Caco-2 (cell line): ENCODE results near the gene SNRNP200. TPM values are rescaled to one million over a fixed set of nuclear protein-coding genes. Genes with fewer than 3 reads are reported as not detected.
"Not testable (repeated sequence)": the region's sequence is repeated elsewhere in the genome, so short reads cannot be mapped to it uniquely, and the experiment has no call there.

Source experiments
- BruUV-seq: library from RNA; stranded (reverse); fragments of 400-500 nt; replicated peaks from 2 replicates; lab custom pipeline; 2021; lab: Mats Ljungman, UMichigan
- CTCF ChIA-PET: fragments of 300-600 bp; sonication (Branson Sonifier 250); formaldehyde crosslinking; loops from one replicate; lab custom pipeline; 2022; ENCODE audit warnings: antibody characterized with exemption; lab: Charles Lee
- POLR2A ChIA-PET: fragments of 300-600 bp; sonication (Branson Sonifier 250); formaldehyde crosslinking; loops from one replicate; lab custom pipeline; 2022; ENCODE audit warnings: antibody characterized with exemption; lab: Charles Lee
- DNase-seq, 2 experiments: peaks; one replicate each; pipeline versions ENCODE4 v3.0.0 to v3.0.0-alpha.2; 2020 to 2022
- H3K27me3 ChIP-seq: replicated peaks from 2 replicates; pipeline ENCODE4 v1.6.0; 2011; ENCODE audit warnings: low read length; ENCODE audit not compliant: control insufficient read depth, insufficient read depth
- H3K36me3 ChIP-seq: 2 replicates; pipeline ENCODE4 v1.5.1; 2011; ENCODE audit warnings: low read length; ENCODE audit not compliant: control insufficient read depth, insufficient read depth
- H3K4me1 ChIP-seq: fragments of 250-450 bp; sonication (Bioruptor Pico); 2 replicates; pipeline ENCODE4 v1.5.1; 2020; ENCODE audit warnings: mild to moderate bottlenecking
- H3K4me3 ChIP-seq: 2 replicates; pipeline ENCODE4 v1.5.1; 2011; ENCODE audit warnings: low read depth, mild to moderate bottlenecking, control low read depth, low read length
- H3K9me3 ChIP-seq: fragments of 250-450 bp; sonication (Bioruptor Pico); 2 replicates; pipeline ENCODE4 v1.5.1; 2020; ENCODE audit warnings: mild to moderate bottlenecking, moderate library complexity
- H3K27ac Mint-ChIP-seq: one replicate; pipeline ENCODE4 v1.8.0; 2022; ENCODE audit warnings: mixed read lengths; ENCODE audit not compliant: unreplicated experiment
- H3K27me3 Mint-ChIP-seq: one replicate; pipeline ENCODE4 v1.8.0; 2022; ENCODE audit warnings: mixed read lengths; ENCODE audit not compliant: insufficient read depth, unreplicated experiment
- H3K36me3 Mint-ChIP-seq: one replicate; pipeline ENCODE4 v1.8.0; 2022; ENCODE audit warnings: mild to moderate bottlenecking, mixed read lengths; ENCODE audit not compliant: insufficient read depth, unreplicated experiment
- H3K4me1 Mint-ChIP-seq: one replicate; pipeline ENCODE4 v1.8.0; 2022; ENCODE audit warnings: low read depth, mixed read lengths; ENCODE audit not compliant: unreplicated experiment
- H3K4me3 Mint-ChIP-seq: one replicate; pipeline ENCODE4 v1.8.0; 2022; ENCODE audit warnings: mild to moderate bottlenecking, moderate library complexity, mixed read lengths; ENCODE audit not compliant: unreplicated experiment
- H3K9me3 Mint-ChIP-seq: one replicate; pipeline ENCODE4 v1.8.0; 2022; ENCODE audit warnings: mixed read lengths; ENCODE audit not compliant: unreplicated experiment
- CTCF ChIP-seq, 2 experiments: fragments of 200-600 bp in 1 of 2; IDR thresholded peaks; 1 replicate in 1 of 2; 2 replicates in 1 of 2; pipeline versions ENCODE4 v1.5.1 to v1.8.0; 2011 to 2022; ENCODE audit warnings: antibody characterized with exemption in 1 of 2, control low read depth in 1 of 2, inconsistent platforms in 1 of 2, low read depth in 1 of 2, low read length in 1 of 2, mild to moderate bottlenecking in 1 of 2, moderate library complexity in 1 of 2; ENCODE audit not compliant: insufficient read depth in 1 of 2, severe bottlenecking in 1 of 2, unreplicated experiment in 1 of 2
- intact Hi-C: fragments of 100-400 bp; cut with micrococcal nuclease; formaldehyde crosslinking; loops from one replicate; pipeline ENCODE4 v1.10.0; 2022; ENCODE audit not compliant: unreplicated experiment
- total RNA-seq: library from RNA; stranded (reverse); gene quantifications from 2 replicates; pipeline ENCODE4 v1.2.3, GENCODE V29; 2022

Gene SNRNP200
- total RNA-seq, 1 experiment from 2014 or later = 240 TPM

GRCh38 chr2:96258166-96259022 lies 47.0 kb downstream of the SNRNP200 start:
- Histone ChIP-seq H3K36me3 (peaks cover 1% of the 10 kb centered on the region), H3K4me1 (peaks cover 27% of the 10 kb centered on the region), H3K4me3 (no peak overlapping the region), H3K9me3 (no peaks in the 10 kb centered on the region), H3K27me3 (no peaks in the 10 kb centered on the region)
- no peak overlapping the region for H3K27ac Mint-ChIP-seq
- CTCF ChIA-PET = no interaction called here
- TF ChIP-seq CTCF (IDR thresholded peaks at IDR 0.05; ENCODE audit: insufficient read depth in 1 of 2, low read depth in 1 of 2, low read length in 1 of 2, severe bottlenecking in 1 of 2, unreplicated experiment in 1 of 2) = no peak
- peaks cover 23% of the 10 kb centered on the region for H3K4me1 Mint-ChIP-seq
- BruUV-seq = no TSS peak
- DNase-seq = no peak
- H3K9me3 Mint-ChIP-seq = no peaks in the 10 kb centered on the region
- no peaks in the 10 kb centered on the region for H3K27me3 Mint-ChIP-seq
- intact Hi-C loops = no loop called here
- no peak overlapping the region for H3K4me3 Mint-ChIP-seq
- H3K36me3 Mint-ChIP-seq = peaks cover 32% of the 10 kb centered on the region
- POLR2A ChIA-PET = no interaction called here

GRCh38 chr2:96257744-96258143 lies 47.6 kb downstream of the SNRNP200 start:
- H3K4me1 Mint-ChIP-seq = peaks cover 23% of the 10 kb centered on the region
- H3K9me3 Mint-ChIP-seq, H3K4me3 ChIP-seq, H3K4me3 Mint-ChIP-seq, H3K36me3 ChIP-seq, BruUV-seq, H3K27me3 Mint-ChIP-seq, H3K27me3 ChIP-seq, H3K27ac Mint-ChIP-seq, H3K9me3 ChIP-seq, DNase-seq, intact Hi-C loops, CTCF ChIA-PET, POLR2A ChIA-PET: not testable (repeated sequence)
- peaks cover 27% of the 10 kb centered on the region for H3K4me1 ChIP-seq
- H3K36me3 Mint-ChIP-seq = peaks cover 34% of the 10 kb centered on the region

GRCh38 chr2:96256611-96257113 lies 48.7 kb downstream of the SNRNP200 start:
- no peak overlapping the region for H3K27ac Mint-ChIP-seq
- Histone ChIP-seq H3K36me3 (peaks cover 4% of the 10 kb centered on the region), H3K4me1 (peaks cover 17% of the 10 kb centered on the region), H3K27me3 (no peaks in the 10 kb centered on the region), H3K4me3 (no peak overlapping the region), H3K9me3 (no peaks in the 10 kb centered on the region)
- H3K27me3 Mint-ChIP-seq = no peaks in the 10 kb centered on the region
- POLR2A ChIA-PET = no interaction called here
- H3K4me3 Mint-ChIP-seq = no peak overlapping the region
- BruUV-seq = no TSS peak
- intact Hi-C loops = no loop called here
- CTCF ChIA-PET = no interaction called here
- no peak for DNase-seq
- peaks cover 41% of the 10 kb centered on the region for H3K36me3 Mint-ChIP-seq
- TF ChIP-seq CTCF (IDR thresholded peaks at IDR 0.05; ENCODE audit: insufficient read depth in 1 of 2, low read depth in 1 of 2, low read length in 1 of 2, severe bottlenecking in 1 of 2, unreplicated experiment in 1 of 2) = no peak
- peaks cover 14% of the 10 kb centered on the region for H3K4me1 Mint-ChIP-seq
- no peaks in the 10 kb centered on the region for H3K9me3 Mint-ChIP-seq
